Fibroblast of mammary gland (primary cell): ENCODE results near the gene RGL2.
A peak's percentile ranks its signal among the peaks of the same experiment; 100 is the strongest.

ENCODE experiments used
- DNase-seq: peaks from one replicate; pipeline ENCODE4 v3.0.0-alpha.2; 2010; ENCODE audit warnings: low read depth
- H3K4me3 ChIP-seq: 2 replicates; pipeline ENCODE4 v1.5.1; 2011; ENCODE audit warnings: low read depth, mild to moderate bottlenecking, low read length, moderate library complexity; ENCODE audit not compliant: control insufficient read depth
- CTCF ChIP-seq: conservative IDR thresholded peaks from 2 replicates; pipeline ENCODE4 v1.5.1; 2011; ENCODE audit warnings: low read depth, low read length, inconsistent platforms; ENCODE audit not compliant: control insufficient read depth, insufficient read depth

The RGL2 gene

GRCh38 chr6:33335916-33336315 lies 37.2 kb upstream of the RGL2 start:
- no peak for TF ChIP-seq CTCF
- no peak for DNase-seq

GRCh38 chr6:33333666-33334065 lies 34.9 kb upstream of the RGL2 start:
- DNase-seq: no peak
- no peak for TF ChIP-seq CTCF
- H3K4me3 ChIP-seq: no peak overlapping the region

More at GRCh38 chr6:33335916-33336315, 37.2 kb upstream of the RGL2 start:
- H3K4me3 ChIP-seq: no peak overlapping the region

- no peak for DNase-seq
- H3K4me3 ChIP-seq: no peak overlapping the region
- no peak for TF ChIP-seq CTCF
Observed at GRCh38 chr6:33330736-33331135, 32.0 kb upstream of the RGL2 start.

- H3K4me3 ChIP-seq: no peak overlapping the region
- DNase-seq: no peak
Observed at GRCh38 chr6:33329058-33329457, 30.3 kb upstream of the RGL2 start.

GRCh38 chr6:33324125-33324524 lies 25.4 kb upstream of the RGL2 start:
- TF ChIP-seq CTCF: no peak
- H3K4me3 ChIP-seq: no peak overlapping the region
- DNase-seq: no peak

More at GRCh38 chr6:33329058-33329457, 30.3 kb upstream of the RGL2 start:
- no peak for TF ChIP-seq CTCF

- TF ChIP-seq CTCF: no peak
- no peak for DNase-seq
- peak overlapping the region; percentile 85 for H3K4me3 ChIP-seq
Observed at GRCh38 chr6:33323623-33323948, 24.8 kb upstream of the RGL2 start.

- H3K4me3 ChIP-seq: peak overlapping the region; percentile 85
- peak; percentile 44 for DNase-seq
- TF ChIP-seq CTCF: no peak
Observed at GRCh38 chr6:33321227-33321626, 22.5 kb upstream of the RGL2 start.
